Naive B cell (primary cell): ENCODE data around the gene PSMA6. TPM values are rescaled to one million over a fixed set of nuclear protein-coding genes. Genes with fewer than 3 reads are reported as not detected.

Experiments
- ATAC-seq, 2 donors: fragments of 150-1000 bp; cut with Tn5 transposase; 2 replicates each; pipeline ENCODE4 v1.10.0; 2021; ENCODE audit warnings: low read depth in 2 of 2, mild to moderate bottlenecking in 2 of 2, moderate library complexity in 2 of 2
- DNase-seq: peaks from one replicate; pipeline ENCODE4 v3.0.0; 2022
- H3K27ac Mint-ChIP-seq, 6 donors: one replicate each; pipeline ENCODE4 v1.8.0; 2020 to 2022; ENCODE audit warnings: mild to moderate bottlenecking in 6 of 6, mixed read lengths in 6 of 6, moderate library complexity in 5 of 6, inconsistent platforms in 2 of 6
- H3K27me3 Mint-ChIP-seq, 3 donors: one replicate each; pipeline ENCODE4 v1.8.0; 2021 to 2022; ENCODE audit warnings: mixed read lengths in 3 of 3, mild to moderate bottlenecking in 1 of 3
- H3K36me3 Mint-ChIP-seq, 2 donors: one replicate each; pipeline ENCODE4 v1.8.0; 2020 to 2022; ENCODE audit warnings: mixed read lengths in 2 of 2, inconsistent platforms in 1 of 2, mild to moderate bottlenecking in 1 of 2
- H3K4me1 Mint-ChIP-seq, 3 donors: one replicate each; pipeline ENCODE4 v1.8.0; 2020 to 2022; ENCODE audit warnings: mixed read lengths in 3 of 3, inconsistent platforms in 1 of 3, mild to moderate bottlenecking in 1 of 3, moderate library complexity in 1 of 3
- H3K4me3 Mint-ChIP-seq, 8 donors: one replicate each; pipeline ENCODE4 v1.8.0; 2020 to 2022; ENCODE audit warnings: mild to moderate bottlenecking in 8 of 8, mixed read lengths in 8 of 8, moderate library complexity in 8 of 8, inconsistent platforms in 2 of 8
- H3K9me3 Mint-ChIP-seq, 7 donors: one replicate each; pipeline ENCODE4 v1.8.0; 2020 to 2022; ENCODE audit warnings: mixed read lengths in 7 of 7, mild to moderate bottlenecking in 5 of 7, inconsistent platforms in 2 of 7, moderate library complexity in 1 of 7
- polyA plus RNA-seq, 6 donors: library from polyadenylated mRNA; unstranded; fragments of 300-500 nt; fragmentation: Illumina TruSeq; gene quantifications; one replicate each; pipeline ENCODE4 v1.2.3, GENCODE V29; 2021; ENCODE audit warnings: low read depth in 6 of 6

PSMA6 gene
- polyA plus RNA-seq, 6 donors from 2014 or later = 216 to 373 (median 267) TPM

GRCh38 chr14:35257809-35258208 is 34.4 kb upstream of the PSMA6 start:
- no peak for DNase-seq
- Mint-ChIP-seq H3K4me3 (no peak overlapping the region), H3K36me3 (peaks cover 0 to 10% of the 10 kb centered on the region in 2 donors), H3K27ac (peak overlapping the region in 1 of 6 donors; percentile 24), H3K4me1 (peaks cover 5 to 6% (median 5%) of the 10 kb centered on the region in 3 donors), H3K9me3 (peaks cover 0 to 4% (median 0%) of the 10 kb centered on the region in 7 donors), H3K27me3 (no peaks in the 10 kb centered on the region)
- ATAC-seq = no peak

- Mint-ChIP-seq H3K4me1 (peaks cover 5 to 6% (median 5%) of the 10 kb centered on the region in 3 donors), H3K9me3 (peaks cover 0 to 4% (median 0%) of the 10 kb centered on the region in 7 donors), H3K27me3 (no peaks in the 10 kb centered on the region), H3K27ac (peak overlapping the region in 1 of 6 donors; percentile 53), H3K4me3 (no peak overlapping the region), H3K36me3 (peaks cover 0 to 9% of the 10 kb centered on the region in 2 donors)
- ATAC-seq (no peak), DNase-seq (no peak)
Measured at GRCh38 chr14:35258420-35258819, 33.8 kb upstream of the PSMA6 start.

- H3K27ac Mint-ChIP-seq = no peak overlapping the region
- ATAC-seq (peak; percentile 41 to 44), DNase-seq (no peak)
- H3K4me1 Mint-ChIP-seq = no peaks in the 10 kb centered on the region
- peaks cover 6 to 9% of the 10 kb centered on the region in 2 donors for H3K36me3 Mint-ChIP-seq
- H3K4me3 Mint-ChIP-seq = no peak overlapping the region
- H3K9me3 Mint-ChIP-seq = peaks cover 0 to 4% (median 0%) of the 10 kb centered on the region in 7 donors
- H3K27me3 Mint-ChIP-seq = no peaks in the 10 kb centered on the region
Measured at GRCh38 chr14:35261774-35262173, 30.4 kb upstream of the PSMA6 start.

GRCh38 chr14:35262436-35262835 is 29.7 kb upstream of the PSMA6 start:
- no peak for ATAC-seq
- H3K9me3 Mint-ChIP-seq = peaks cover 0 to 4% (median 0%) of the 10 kb centered on the region in 7 donors
- H3K27ac Mint-ChIP-seq = no peak overlapping the region
- H3K4me3 Mint-ChIP-seq = no peak overlapping the region
- no peaks in the 10 kb centered on the region for H3K4me1 Mint-ChIP-seq
- peaks cover 9 to 12% of the 10 kb centered on the region in 2 donors for H3K36me3 Mint-ChIP-seq
- no peak for DNase-seq
- H3K27me3 Mint-ChIP-seq = no peaks in the 10 kb centered on the region

- no peaks in the 10 kb centered on the region for H3K9me3 Mint-ChIP-seq
- no peaks in the 10 kb centered on the region for H3K4me1 Mint-ChIP-seq
- DNase-seq (no peak), ATAC-seq (no peak)
- H3K27me3 Mint-ChIP-seq = no peaks in the 10 kb centered on the region
- peaks cover 12 to 13% of the 10 kb centered on the region in 2 donors for H3K36me3 Mint-ChIP-seq
- H3K4me3 Mint-ChIP-seq = no peak overlapping the region
- no peak overlapping the region for H3K27ac Mint-ChIP-seq
Measured at GRCh38 chr14:35268946-35269345, 23.2 kb upstream of the PSMA6 start.

GRCh38 chr14:35274805-35275204 is 17.4 kb upstream of the PSMA6 start:
- ATAC-seq (no peak), DNase-seq (no peak)
- Mint-ChIP-seq H3K4me1 (no peaks in the 10 kb centered on the region), H3K9me3 (no peaks in the 10 kb centered on the region), H3K27ac (no peak overlapping the region), H3K4me3 (no peak overlapping the region), H3K36me3 (peaks cover 16 to 22% of the 10 kb centered on the region in 2 donors), H3K27me3 (no peaks in the 10 kb centered on the region)

- DNase-seq = no peak
- Mint-ChIP-seq H3K4me1 (peaks cover 0 to 5% (median 0%) of the 10 kb centered on the region in 3 donors), H3K9me3 (peaks cover 0 to 2% (median 0%) of the 10 kb centered on the region in 7 donors), H3K27ac (no peak overlapping the region), H3K4me3 (no peak overlapping the region), H3K36me3 (peaks cover 19 to 24% of the 10 kb centered on the region in 2 donors), H3K27me3 (no peaks in the 10 kb centered on the region)
- ATAC-seq = no peak
Measured at GRCh38 chr14:35277179-35277578, 15.0 kb upstream of the PSMA6 start.

GRCh38 chr14:35279369-35279768 is 12.8 kb upstream of the PSMA6 start:
- peaks cover 15 to 24% of the 10 kb centered on the region in 2 donors for H3K36me3 Mint-ChIP-seq
- H3K27me3 Mint-ChIP-seq = no peaks in the 10 kb centered on the region
- H3K4me1 Mint-ChIP-seq = peaks cover 6 to 12% (median 7%) of the 10 kb centered on the region in 3 donors
- H3K4me3 Mint-ChIP-seq = no peak overlapping the region
- peaks cover 0 to 2% (median 0%) of the 10 kb centered on the region in 7 donors for H3K9me3 Mint-ChIP-seq
- no peak overlapping the region for H3K27ac Mint-ChIP-seq
- ATAC-seq (no peak), DNase-seq (no peak)

- H3K4me1 Mint-ChIP-seq = peaks cover 26 to 30% (median 27%) of the 10 kb centered on the region in 3 donors
- H3K27me3 Mint-ChIP-seq = no peaks in the 10 kb centered on the region
- H3K4me3 Mint-ChIP-seq = no peak overlapping the region
- peaks cover 4 to 8% of the 10 kb centered on the region in 2 donors for H3K36me3 Mint-ChIP-seq
- ATAC-seq (no peak), DNase-seq (no peak)
- H3K27ac Mint-ChIP-seq = peak overlapping the region in 1 of 6 donors; percentile 61
- peaks cover 0 to 2% (median 0%) of the 10 kb centered on the region in 7 donors for H3K9me3 Mint-ChIP-seq
Measured at GRCh38 chr14:35281341-35281740, 10.8 kb upstream of the PSMA6 start.

GRCh38 chr14:35284506-35284905 is 7.7 kb upstream of the PSMA6 start:
- no peak for ATAC-seq

GRCh38 chr14:35285168-35286002 is 6.8 kb upstream of the PSMA6 start:
- DNase-seq = peak; percentile 74
- H3K36me3 Mint-ChIP-seq = peaks cover 4 to 8% of the 10 kb centered on the region in 2 donors
- ATAC-seq = peak; percentile 88

More at GRCh38 chr14:35284506-35284905, 7.7 kb upstream of the PSMA6 start:
- Mint-ChIP-seq H3K4me3 (peak overlapping the region in 5 of 8 donors; percentile 10 to 93 (median 85)), H3K36me3 (peaks cover 4 to 8% of the 10 kb centered on the region in 2 donors), H3K27ac (peak overlapping the region in 5 of 6 donors; percentile 65 to 98 (median 86)), H3K27me3 (no peaks in the 10 kb centered on the region), H3K9me3 (peaks cover 0 to 2% (median 0%) of the 10 kb centered on the region in 7 donors), H3K4me1 (peaks cover 41 to 43% (median 42%) of the 10 kb centered on the region in 3 donors)
- no peak for DNase-seq

GRCh38 chr14:35286003-35286600 is 6.1 kb upstream of the PSMA6 start:
- peaks cover 2 to 4% of the 10 kb centered on the region in 2 donors for H3K36me3 Mint-ChIP-seq
- H3K4me3 Mint-ChIP-seq = peak overlapping the region; percentile 56 to 93 (median 85)
- peaks cover 37 to 48% (median 41%) of the 10 kb centered on the region in 3 donors for H3K4me1 Mint-ChIP-seq
- H3K27ac Mint-ChIP-seq = peak overlapping the region; percentile 65 to 98 (median 86)
- peak; percentile 22 to 34 for ATAC-seq
- DNase-seq = no peak
- H3K9me3 Mint-ChIP-seq = no peaks in the 10 kb centered on the region
- no peaks in the 10 kb centered on the region for H3K27me3 Mint-ChIP-seq

More at GRCh38 chr14:35285168-35286002, 6.8 kb upstream of the PSMA6 start:
- peaks cover 0 to 2% (median 0%) of the 10 kb centered on the region in 7 donors for H3K9me3 Mint-ChIP-seq
- H3K27ac Mint-ChIP-seq = peak overlapping the region; percentile 65 to 98 (median 86)
- peaks cover 41 to 43% (median 42%) of the 10 kb centered on the region in 3 donors for H3K4me1 Mint-ChIP-seq
- no peaks in the 10 kb centered on the region for H3K27me3 Mint-ChIP-seq
- H3K4me3 Mint-ChIP-seq = peak overlapping the region; percentile 56 to 93 (median 85)

- Mint-ChIP-seq H3K27ac (peak overlapping the region; percentile 65 to 98 (median 85)), H3K27me3 (no peaks in the 10 kb centered on the region), H3K4me1 (peaks cover 37 to 48% (median 41%) of the 10 kb centered on the region in 3 donors), H3K36me3 (peaks cover 0 to 4% of the 10 kb centered on the region in 2 donors), H3K9me3 (no peaks in the 10 kb centered on the region), H3K4me3 (peak overlapping the region; percentile 56 to 93 (median 85))
- no peak for DNase-seq
- ATAC-seq = no peak
Measured at GRCh38 chr14:35286707-35287106, 5.5 kb upstream of the PSMA6 start.
